SK-N-SH (cell line): ENCODE measurements around the gene PPP1CA.

Source experiments
- CTCF ChIP-seq: fragments of 200-600 bp; sonication (generic); IDR thresholded peaks from 2 replicates; pipeline ENCODE4 v1.6.1; 2017; ENCODE audit warnings: antibody characterized with exemption, mild to moderate bottlenecking, moderate library complexity
- JUND ChIP-seq: IDR thresholded peaks from 2 replicates; pipeline ENCODE4 v1.4.0; 2012

- TF ChIP-seq CTCF (no peak), JUND (no peak)
These were observed 33.5 kb upstream of the PPP1CA start for GRCh38 chr11:67435031-67435726.
